ENCODE data around the gene SCN7A. TPM values are rescaled to one million over a fixed set of nuclear protein-coding genes. Genes with fewer than 3 reads are reported as not detected.
"Not testable (repeated sequence)": the region's sequence is repeated elsewhere in the genome, so short reads cannot be mapped to it uniquely, and the experiment has no call there.

Gene SCN7A
- total RNA-seq, 1 experiment from 2014 or later = not detected

GRCh38 chr2:166360906-166361305 lies 133.1 kb downstream of the SCN7A start:
- DNase-seq (ENCODE audit: low read depth) = no peak

DNA sequence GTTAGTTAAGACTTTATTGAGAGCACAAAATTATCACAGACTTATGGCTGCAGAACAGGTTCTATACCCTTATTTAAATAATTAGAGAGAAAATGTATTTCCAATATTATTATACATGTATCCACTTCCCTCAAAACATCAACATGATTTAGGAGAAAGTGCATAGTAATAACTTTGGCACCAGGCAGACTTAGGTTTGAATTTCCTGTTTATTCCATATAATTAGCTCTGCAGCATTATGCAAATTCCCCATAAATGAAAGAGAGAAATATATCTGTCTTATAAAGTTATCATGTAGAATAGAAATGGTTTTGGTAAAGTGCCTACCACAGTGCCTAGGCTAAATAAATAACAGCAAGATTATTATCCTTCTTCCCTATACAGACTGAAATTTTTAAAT lies 133.6 kb downstream of the SCN7A start:
- DNase-seq (ENCODE audit: low read depth) = no peak

DNA sequence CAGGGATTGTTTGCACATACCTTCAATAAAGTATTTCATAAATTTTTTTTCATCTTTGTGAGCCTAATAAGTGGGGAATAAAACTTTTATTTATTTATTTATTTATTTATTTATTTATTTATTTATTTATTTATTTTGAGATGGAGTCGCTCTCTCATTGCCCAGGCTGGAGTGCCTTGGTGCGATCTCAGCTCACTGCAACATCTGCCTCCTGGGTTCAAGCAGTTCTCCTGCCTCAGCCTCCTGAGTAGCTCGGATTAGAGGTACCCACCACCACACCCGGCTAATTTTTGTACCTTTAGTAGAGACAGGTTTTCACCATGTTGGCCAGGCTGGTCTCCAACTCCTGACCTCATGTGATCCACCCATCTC lies 136.1 kb downstream of the SCN7A start:
- DNase-seq (ENCODE audit: low read depth) = not testable (repeated sequence)

- DNase-seq (ENCODE audit: low read depth) = no peak
Observed at GRCh38 chr2:166357068-166357949, 136.7 kb downstream of the SCN7A start.

Other genes with a start within 250 kb of the SCN7A start
- 1.1 and 1.8 TPM in 2 replicates for gene SCN9A, start 118.3 kb downstream of the SCN7A start, total RNA-seq (2014; rRNA removed; shearing (Covaris generic))

All from HT1080 (cell line).